ENCODE results near the gene OLFM1.
"Not testable (repeated sequence)": the region's sequence is repeated elsewhere in the genome, so short reads cannot be mapped to it uniquely, and the experiment has no call there.

The OLFM1 gene

GRCh38 chr9:135061441-135061840, 26.0 kb upstream of the OLFM1 start:
- DNase-seq: no peak

- no peak for DNase-seq
Measured at GRCh38 chr9:135062254-135062653, 25.2 kb upstream of the OLFM1 start.

GRCh38 chr9:135063466-135063865, 24.0 kb upstream of the OLFM1 start:
- DNase-seq: not testable (repeated sequence)

GRCh38 chr9:135063888-135064287, 23.6 kb upstream of the OLFM1 start:
- DNase-seq: not testable (repeated sequence)

- DNase-seq: no peak
Measured at GRCh38 chr9:135065151-135065550, 22.3 kb upstream of the OLFM1 start.

- no peak for DNase-seq
Measured at GRCh38 chr9:135065804-135066203, 21.7 kb upstream of the OLFM1 start.

- no peak for DNase-seq
Measured at GRCh38 chr9:135066291-135066690, 21.2 kb upstream of the OLFM1 start.

GRCh38 chr9:135067096-135067710, 20.3 kb upstream of the OLFM1 start:
- DNase-seq: no peak

GRCh38 chr9:135068776-135069415, 18.6 kb upstream of the OLFM1 start:
- DNase-seq: no peak

GRCh38 chr9:135069558-135070197, 17.8 kb upstream of the OLFM1 start:
- no peak for DNase-seq

- DNase-seq: no peak
Measured at GRCh38 chr9:135070198-135070951, 17.1 kb upstream of the OLFM1 start.

- DNase-seq: no peak
Measured at GRCh38 chr9:135070964-135071735, 16.3 kb upstream of the OLFM1 start.

- no peak for DNase-seq
Measured at GRCh38 chr9:135073081-135073740, 14.3 kb upstream of the OLFM1 start.

- no peak for DNase-seq
Measured at GRCh38 chr9:135073741-135074305, 13.6 kb upstream of the OLFM1 start.

- no peak for DNase-seq
Measured at GRCh38 chr9:135074354-135075233, 12.9 kb upstream of the OLFM1 start.

GRCh38 chr9:135075234-135076142, 12.0 kb upstream of the OLFM1 start:
- no peak for DNase-seq

GRCh38 chr9:135076143-135076875, 11.2 kb upstream of the OLFM1 start:
- no peak for DNase-seq

GRCh38 chr9:135076876-135077430, 10.5 kb upstream of the OLFM1 start:
- DNase-seq: no peak
